Esophagus squamous epithelium (tissue), 5 donors: ENCODE results near the gene BPTF. TPM values are rescaled to one million over a fixed set of nuclear protein-coding genes. Genes with fewer than 3 reads are reported as not detected.

Source experiments
- DNase-seq: peaks from one replicate; lab custom pipeline; 2025; lab: John Stamatoyannopoulos, UW
- H3K27ac ChIP-seq, 4 donors: fragments of 200-600 bp; sonication (generic); one replicate each; pipeline ENCODE4 v1.5.1; 2016 to 2019; ENCODE audit warnings: mild to moderate bottlenecking in 1 of 4
- H3K27me3 ChIP-seq, 4 donors: fragments of 200-600 bp; sonication (generic); 1 replicate in 3 of 4; 2 replicates in 1 of 4; pipeline versions ENCODE4 v1.5.1 to v1.6.0; 2017 to 2021; ENCODE audit warnings: antibody characterized with exemption in 1 of 4
- H3K36me3 ChIP-seq, 3 donors: fragments of 200-600 bp; sonication (generic); one replicate each; pipeline ENCODE4 v1.5.1; 2016 to 2019
- H3K4me1 ChIP-seq, 3 donors: fragments of 200-600 bp; sonication (generic); one replicate each; pipeline ENCODE4 v1.5.1; 2017 to 2019
- H3K4me3 ChIP-seq, 4 donors: fragments of 200-600 bp; sonication (generic); 1 replicate in 3 of 4; 2 replicates in 1 of 4; pipeline ENCODE4 v1.5.1; 2016 to 2019; ENCODE audit warnings: mild to moderate bottlenecking in 2 of 4, moderate library complexity in 1 of 4
- H3K9me3 ChIP-seq, 3 donors: fragments of 200-600 bp; sonication (generic); one replicate each; pipeline ENCODE4 v1.5.1; 2016 to 2019
- CTCF ChIP-seq, 6 experiments: fragments of 450-650 bp in 4 of 6; fragments of 200-600 bp in 2 of 6; sonication (generic) in 2 of 6; IDR thresholded peaks; one replicate each; pipeline ENCODE4 v1.5.1; 2016 to 2019; ENCODE audit warnings: antibody characterized with exemption in 6 of 6, mild to moderate bottlenecking in 4 of 6, moderate library complexity in 4 of 6
- POLR2A ChIP-seq, 4 donors: fragments of 450-650 bp; IDR thresholded peaks; one replicate each; pipeline ENCODE4 v1.6.1; 2017; ENCODE audit warnings: antibody characterized with exemption in 4 of 4, mild to moderate bottlenecking in 4 of 4, moderate library complexity in 3 of 4
- WGBS, 2 donors: methylation state at CpG; one replicate each; pipeline ENCODE4 v1.1.5; 2018; 5-methylcytosine and 5-hydroxymethylcytosine counted together
- intact Hi-C: fragments of 100-400 bp; cut with DNase I; formaldehyde crosslinking; loops from one replicate; pipeline ENCODE4 v1.15.0; 2022
- total RNA-seq, 4 donors: library from RNA; depleted of rRNA; stranded (reverse); fragments of >200 nt; gene quantifications; one replicate each; pipeline ENCODE4 v1.1.0, GENCODE V29; 2016
- donor health status: DM: yes; HTN: yes; CAD: no.

BPTF gene
- total RNA-seq, 4 donors from 2014 or later, result 37.6 to 84.1 (median 53.0) TPM

GRCh38 chr17:67867591-67867990, 42.3 kb downstream of the BPTF start:
- intact Hi-C loops, result no loop called here
- no peaks in the 10 kb centered on the region for H3K27me3 ChIP-seq

GRCh38 chr17:67868176-67868575, 42.9 kb downstream of the BPTF start:
- no peak overlapping the region for H3K27ac ChIP-seq
- no peaks in the 10 kb centered on the region for H3K27me3 ChIP-seq
- H3K36me3 ChIP-seq, result peaks cover 0 to 33% (median 0%) of the 10 kb centered on the region in 3 donors
- no peaks in the 10 kb centered on the region for H3K9me3 ChIP-seq
- DNase-seq, result no peak
- intact Hi-C loops, result no loop called here
- no peak overlapping the region for H3K4me3 ChIP-seq
- TF ChIP-seq POLR2A (IDR thresholded peaks at IDR 0.05) (no peak), CTCF (IDR thresholded peaks at IDR 0.05) (no peak)
- H3K4me1 ChIP-seq, result peaks cover 0 to 16% (median 0%) of the 10 kb centered on the region in 3 donors

More at GRCh38 chr17:67867591-67867990, 42.3 kb downstream of the BPTF start:
- TF ChIP-seq CTCF (IDR thresholded peaks at IDR 0.05), result no peak
- no peak overlapping the region for H3K27ac ChIP-seq
- WGBS, 2 donors, result 87 to 92% methylated on average over 4 of the region's 4 CpGs
- peaks cover 0 to 21% (median 0%) of the 10 kb centered on the region in 3 donors for H3K4me1 ChIP-seq
- no peak overlapping the region for H3K4me3 ChIP-seq
- DNase-seq, result no peak
- H3K9me3 ChIP-seq, result no peaks in the 10 kb centered on the region
- peaks cover 0 to 32% (median 0%) of the 10 kb centered on the region in 3 donors for H3K36me3 ChIP-seq

GRCh38 chr17:67879662-67880061, 54.4 kb downstream of the BPTF start:
- H3K27me3 ChIP-seq, result no peaks in the 10 kb centered on the region
- no peak overlapping the region for H3K27ac ChIP-seq
- no peaks in the 10 kb centered on the region for H3K9me3 ChIP-seq
- H3K4me3 ChIP-seq, result no peak overlapping the region
- H3K36me3 ChIP-seq, result peaks cover 4 to 70% (median 5%) of the 10 kb centered on the region in 3 donors
- no peak for DNase-seq
- TF ChIP-seq CTCF (IDR thresholded peaks at IDR 0.05) (no peak), POLR2A (IDR thresholded peaks at IDR 0.05) (no peak)
- intact Hi-C loops, result no loop called here
- 81 to 84% methylated on average over 5 of the region's 5 CpGs for WGBS, 2 donors
- no peaks in the 10 kb centered on the region for H3K4me1 ChIP-seq

- no peak overlapping the region for H3K4me3 ChIP-seq
- intact Hi-C loops, result no loop called here
- no peaks in the 10 kb centered on the region for H3K4me1 ChIP-seq
- no peaks in the 10 kb centered on the region for H3K27me3 ChIP-seq
- no peak overlapping the region for H3K27ac ChIP-seq
- H3K36me3 ChIP-seq, result peaks cover 4 to 63% (median 5%) of the 10 kb centered on the region in 3 donors
- no peaks in the 10 kb centered on the region for H3K9me3 ChIP-seq
- DNase-seq, result no peak
- 84 to 86% methylated on average over 1 of the region's 1 CpG for WGBS, 2 donors
- TF ChIP-seq POLR2A (IDR thresholded peaks at IDR 0.05) (no peak), CTCF (IDR thresholded peaks at IDR 0.05) (no peak)
These were observed 55.8 kb downstream of the BPTF start for GRCh38 chr17:67881083-67881482.

- DNase-seq, result no peak
- Histone ChIP-seq H3K27me3 (no peaks in the 10 kb centered on the region), H3K4me3 (no peak overlapping the region), H3K9me3 (no peaks in the 10 kb centered on the region), H3K4me1 (no peaks in the 10 kb centered on the region), H3K27ac (no peak overlapping the region), H3K36me3 (peaks cover 0 to 63% (median 0%) of the 10 kb centered on the region in 3 donors)
- WGBS, 2 donors, result 35 to 43% methylated on average over 1 of the region's 1 CpG
- TF ChIP-seq POLR2A (IDR thresholded peaks at IDR 0.05) (no peak), CTCF (IDR thresholded peaks at IDR 0.05) (no peak)
- intact Hi-C loops, result no loop called here
These were observed 59.4 kb downstream of the BPTF start for GRCh38 chr17:67884741-67885140.
